Measurements from ENCODE around the gene GSPT1.
"Not testable (repeated sequence)": the region's sequence is repeated elsewhere in the genome, so short reads cannot be mapped to it uniquely, and the experiment has no call there.

Gene GSPT1

DNA sequence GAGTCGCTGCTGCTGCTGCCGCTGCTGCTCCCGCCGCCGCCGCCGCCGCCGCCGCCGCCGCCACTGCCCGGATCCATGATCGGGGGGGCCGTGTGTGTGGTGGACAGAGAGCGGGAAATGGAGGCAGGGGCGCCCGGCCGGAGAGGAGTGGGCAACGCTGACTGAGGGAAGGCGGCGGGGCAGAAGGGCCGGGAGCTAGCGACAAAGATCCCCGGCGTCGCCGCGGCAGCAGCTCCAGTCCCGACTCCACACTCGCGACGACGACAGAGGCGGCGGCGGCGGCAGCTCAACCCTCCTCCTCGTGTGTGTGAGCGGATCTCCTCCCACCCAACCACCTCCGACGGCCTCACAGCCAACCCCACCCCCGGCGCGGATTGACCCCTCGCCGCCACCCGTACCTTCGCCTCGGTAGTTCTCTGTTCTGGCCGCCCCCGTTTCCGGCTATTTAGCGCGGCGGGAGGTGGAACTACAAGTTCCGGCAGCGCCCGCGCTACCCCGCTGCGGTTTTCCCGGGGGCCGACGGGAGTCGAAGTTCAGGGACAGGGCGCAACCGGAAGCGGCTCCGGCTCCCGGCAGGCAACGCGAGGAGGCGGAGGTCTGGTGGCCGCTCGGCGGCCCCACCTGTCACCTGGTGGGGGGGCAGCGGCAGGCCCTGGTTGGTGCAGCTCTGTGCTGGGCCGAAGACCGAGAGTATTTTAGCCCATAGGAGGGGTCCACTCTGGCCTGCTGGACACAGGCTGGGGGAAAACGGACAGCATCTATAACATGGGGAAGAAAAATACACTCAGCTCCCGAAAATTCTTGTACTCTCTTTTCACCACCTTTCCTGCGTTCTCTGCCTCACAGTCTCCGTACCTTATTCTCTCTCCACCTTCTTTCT, at the start of gene GSPT1:
GSPT1 (minus strand) TSS at position 313 of the 880 bp plus-strand sequence; CDS start at position 77, 236 bp downstream.
- peak; percentile 99 for DNase-seq

DNA sequence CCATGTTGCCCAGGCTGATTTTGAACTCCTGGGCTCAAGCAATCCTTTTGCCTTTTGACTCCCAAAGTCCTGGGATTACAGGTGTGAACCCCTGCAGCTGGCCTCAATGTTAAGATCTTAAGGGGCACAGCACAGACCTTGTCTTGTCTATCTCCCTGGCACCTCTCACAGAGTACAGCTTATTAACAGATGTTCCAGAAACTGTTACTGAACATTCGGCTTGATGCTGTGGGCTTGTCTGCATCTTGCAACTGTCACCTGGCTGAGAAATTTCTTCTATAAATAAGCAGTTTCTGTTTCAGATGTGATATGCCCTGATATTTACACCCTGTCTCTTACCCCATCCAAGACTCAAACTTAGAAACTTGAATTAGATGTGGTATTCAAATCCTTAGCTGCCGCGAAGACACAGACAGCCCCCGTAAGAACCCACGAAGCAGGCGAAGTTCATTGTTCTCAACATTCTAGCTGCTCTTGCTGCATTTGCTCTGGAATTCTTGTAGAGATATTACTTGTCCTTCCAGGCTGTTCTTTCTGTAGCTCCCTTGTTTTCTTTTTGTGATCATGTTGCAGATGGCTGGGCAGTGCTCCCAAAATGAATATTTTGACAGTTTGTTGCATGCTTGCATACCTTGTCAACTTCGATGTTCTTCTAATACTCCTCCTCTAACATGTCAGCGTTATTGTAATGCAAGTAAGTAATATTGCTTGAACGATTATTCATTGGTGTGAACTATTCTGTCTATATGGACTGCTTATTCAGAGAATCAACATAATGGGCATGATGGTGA, 49.2 kb upstream of the GSPT1 start, which contains the start of gene TNFRSF17:
TNFRSF17 (plus strand) TSS at position 450 of the 791 bp plus-strand sequence; CDS start at position 565, 115 bp downstream.
- no peak for DNase-seq

DNA sequence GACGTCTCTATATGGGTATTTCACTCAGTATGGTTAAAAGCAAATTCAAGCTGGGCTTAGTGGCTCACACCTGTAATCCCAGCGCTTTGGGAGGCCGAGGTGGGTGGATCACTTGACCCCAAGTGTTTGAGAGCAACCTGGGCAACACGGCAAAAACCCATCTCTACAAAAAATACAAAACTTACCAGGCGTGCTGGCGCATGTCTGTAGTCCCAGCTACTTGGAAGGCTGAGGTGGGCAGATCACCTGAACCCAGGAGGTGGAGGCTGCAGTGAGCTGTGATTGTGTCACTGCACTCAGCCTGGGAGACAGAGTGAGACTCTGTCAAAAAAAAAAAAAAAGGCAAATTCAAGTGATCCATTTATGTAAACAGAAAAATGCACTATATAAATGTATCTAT, 48.0 kb upstream of the GSPT1 start:
- no peak for DNase-seq

DNA sequence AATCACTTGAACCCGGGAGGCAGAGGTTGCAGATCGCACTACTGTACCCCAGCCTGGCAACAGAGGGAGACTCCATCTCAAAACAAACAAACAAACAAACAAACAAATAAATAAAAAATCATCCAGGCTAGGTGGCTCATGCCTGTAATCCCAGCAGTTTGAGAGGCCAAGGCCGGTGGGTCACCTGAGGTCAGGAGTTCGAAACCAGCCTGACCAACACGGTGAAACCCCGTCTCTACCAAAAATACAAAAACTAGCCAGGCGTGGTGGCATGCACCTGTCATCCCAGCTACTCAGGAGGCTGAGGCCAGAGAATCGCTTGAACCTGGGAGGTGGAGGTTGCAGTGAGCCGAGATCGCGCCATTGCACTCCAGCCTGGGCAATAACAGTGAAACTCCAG, 47.2 kb upstream of the GSPT1 start:
- not testable (repeated sequence) for DNase-seq

DNA sequence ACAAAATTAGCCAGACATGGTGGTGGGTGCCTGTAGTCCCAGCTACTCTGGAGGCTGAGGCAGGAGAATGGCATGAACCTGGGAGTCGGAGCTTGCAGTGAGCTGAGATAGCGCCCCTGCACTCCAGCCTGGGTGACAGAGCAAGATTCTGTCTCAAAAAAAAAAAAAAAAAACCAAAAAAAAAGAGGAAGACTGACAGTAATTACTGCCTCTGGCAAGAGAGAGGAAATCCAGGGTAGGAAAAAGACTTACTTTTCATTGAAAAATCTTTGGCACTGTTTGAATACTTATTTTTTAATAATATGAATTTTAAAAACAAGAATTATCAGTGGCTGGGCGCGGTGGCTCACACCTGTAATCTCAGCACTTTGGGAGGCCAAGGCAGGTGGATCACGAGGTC, 46.7 kb upstream of the GSPT1 start:
- not testable (repeated sequence) for DNase-seq

- no peak for DNase-seq
These were observed 42.0 kb upstream of the GSPT1 start for GRCh38 chr16:11957591-11958395.

DNA sequence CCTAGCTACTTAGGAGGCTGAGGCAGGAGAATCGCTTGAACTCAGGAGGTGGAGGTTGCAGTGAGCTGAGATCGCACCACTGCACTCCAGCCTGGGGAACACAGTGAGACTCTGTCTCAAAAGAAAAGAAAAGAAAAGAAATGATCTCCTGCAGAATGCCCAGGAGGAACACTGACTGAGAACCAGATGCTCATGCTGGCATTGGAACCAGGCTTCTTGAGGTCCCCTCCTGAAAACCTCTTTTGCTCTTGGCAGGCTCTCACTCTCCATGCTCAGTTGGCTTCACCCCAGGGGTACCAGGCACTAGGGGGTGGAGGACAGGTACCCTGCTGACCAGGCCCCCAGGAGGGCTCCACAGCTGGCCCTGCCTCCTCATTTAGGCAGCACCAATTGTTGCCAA, 40.8 kb upstream of the GSPT1 start:
- no peak for DNase-seq

- no peak for DNase-seq
These were observed 40.0 kb upstream of the GSPT1 start for GRCh38 chr16:11955713-11956123.

- DNase-seq, result not testable (repeated sequence)
These were observed 37.8 kb upstream of the GSPT1 start for GRCh38 chr16:11953576-11953975.

- no peak for DNase-seq
These were observed 34.6 kb upstream of the GSPT1 start for GRCh38 chr16:11950388-11950787.

DNA sequence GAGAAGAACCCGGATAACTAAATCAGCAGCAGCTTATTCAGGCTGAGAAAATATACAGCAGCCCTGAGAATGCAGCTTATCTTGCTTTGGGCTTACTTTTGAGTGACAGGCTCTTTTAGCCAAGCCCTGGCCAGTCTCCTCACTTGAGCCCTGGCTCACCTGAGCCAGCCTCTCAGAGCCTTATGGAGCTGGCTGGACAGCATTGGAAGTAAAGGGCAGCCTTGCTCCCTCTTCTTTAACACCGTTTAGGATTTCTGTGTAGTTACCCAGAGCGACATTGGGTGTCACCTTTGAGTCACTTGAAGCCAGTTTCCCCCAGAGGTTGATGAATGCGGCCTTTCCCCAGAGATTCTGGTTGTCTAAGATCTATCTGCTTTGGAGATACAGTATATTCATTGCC, 33.8 kb upstream of the GSPT1 start:
- no peak for DNase-seq

- no peak for DNase-seq
These were observed 33.1 kb upstream of the GSPT1 start for GRCh38 chr16:11948819-11949218.

- DNase-seq, result no peak
These were observed 30.7 kb upstream of the GSPT1 start for GRCh38 chr16:11946433-11946832.

DNA sequence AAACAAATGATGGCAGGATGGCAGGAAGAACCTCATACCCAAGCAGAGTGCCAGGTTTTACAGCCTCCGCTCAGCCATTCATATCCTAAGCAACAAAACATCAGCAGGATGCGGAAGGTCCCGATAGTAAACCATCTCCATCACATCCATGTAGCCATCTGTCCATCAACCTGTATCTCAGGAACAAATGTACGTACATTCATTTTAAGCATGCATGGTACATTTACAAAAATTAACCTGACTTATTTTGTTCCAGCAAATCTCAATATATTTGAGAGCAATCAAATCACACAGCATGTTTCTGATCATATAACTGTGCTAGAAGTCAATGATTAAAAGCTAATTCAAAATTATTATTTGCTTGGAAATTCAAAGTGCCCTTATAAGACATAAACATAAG, 26.2 kb upstream of the GSPT1 start, which contains the start of gene NPIPB2:
NPIPB2 (minus strand) TSS at position 101 of the 400 bp plus-strand sequence; CDS start at position 101, 0 bp downstream.
- DNase-seq, result not testable (repeated sequence)

DNA sequence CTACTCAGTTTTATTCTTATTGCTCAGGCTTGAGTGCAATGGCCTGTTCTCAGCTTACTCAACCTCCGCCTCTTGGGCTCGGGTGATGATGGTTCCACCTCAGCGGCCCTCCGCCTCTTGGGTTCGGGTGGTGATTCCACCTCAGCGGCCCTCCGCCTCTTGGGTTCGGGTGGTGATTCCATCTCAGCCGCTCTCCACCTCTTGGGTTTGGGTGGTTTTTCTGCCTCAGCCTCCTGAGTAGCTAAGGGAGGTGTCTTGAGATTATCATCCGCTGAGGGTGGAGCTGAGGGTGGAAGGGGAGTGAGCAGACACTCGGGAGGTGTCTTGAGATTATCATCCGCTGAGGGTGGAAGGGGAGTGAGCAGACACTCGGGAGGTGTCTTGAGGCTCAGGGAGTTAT, 11.6 kb upstream of the GSPT1 start:
- not testable (repeated sequence) for DNase-seq

DNA sequence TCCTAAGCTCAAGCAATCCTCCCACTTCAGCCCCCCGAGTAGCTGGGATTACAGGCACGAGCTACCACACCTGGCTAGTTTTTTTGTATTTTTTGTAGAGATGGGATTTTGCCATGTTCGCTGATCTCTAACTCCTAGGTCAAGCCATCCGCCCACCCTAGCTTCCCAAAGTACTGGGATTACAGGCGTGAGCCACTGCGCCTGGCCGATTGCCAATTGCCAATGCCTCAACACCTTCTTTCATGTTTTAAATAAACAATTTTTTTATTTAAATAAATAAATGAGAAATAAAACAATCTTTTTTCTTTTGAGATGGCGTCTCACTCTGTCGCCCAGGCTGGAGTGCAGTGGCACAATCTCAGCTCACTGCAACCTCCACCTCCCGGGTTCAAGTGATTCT, 8.3 kb upstream of the GSPT1 start:
- not testable (repeated sequence) for DNase-seq

DNA sequence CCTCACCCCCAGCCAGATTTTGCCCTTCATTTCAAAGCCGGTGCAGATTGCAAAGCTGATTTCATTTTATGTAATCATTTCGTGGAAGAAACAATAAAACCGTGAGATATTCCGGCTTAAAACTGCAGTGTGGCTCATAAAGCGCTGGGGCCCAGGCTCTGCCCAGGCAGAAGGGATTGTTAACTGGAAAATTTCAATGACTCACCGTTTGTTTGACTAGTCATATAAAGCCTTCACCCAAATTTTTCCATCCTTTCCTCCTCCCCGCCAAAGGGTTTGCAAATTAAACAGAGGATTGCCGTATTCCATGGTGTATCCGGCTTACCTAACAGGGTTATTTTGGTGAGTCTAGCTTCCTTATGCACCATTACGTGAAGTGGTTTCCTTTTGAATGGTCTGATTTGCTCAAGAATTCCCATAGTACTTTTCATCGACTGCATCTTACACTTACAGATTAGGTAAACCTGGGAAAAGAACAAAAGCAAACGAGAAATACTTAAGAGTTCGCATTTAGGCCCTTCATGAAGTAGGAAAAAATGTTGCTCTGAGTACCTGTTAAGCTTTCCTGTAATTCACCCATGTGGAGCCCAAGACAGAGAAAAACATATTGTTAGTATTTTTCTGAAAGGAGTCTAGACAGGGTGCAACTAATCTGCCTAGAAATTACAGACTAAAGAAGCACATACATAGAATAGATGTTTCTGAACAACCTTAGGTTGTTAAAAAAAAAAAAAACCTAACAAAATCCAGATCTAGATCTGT, 949 bp upstream of the GSPT1 start:
- DNase-seq, result no peak

- DNase-seq, result peak in 1 of 4 experiments; percentile 41
These were observed 577 bp downstream of the GSPT1 start for GRCh38 chr16:11915114-11915643.

DNA sequence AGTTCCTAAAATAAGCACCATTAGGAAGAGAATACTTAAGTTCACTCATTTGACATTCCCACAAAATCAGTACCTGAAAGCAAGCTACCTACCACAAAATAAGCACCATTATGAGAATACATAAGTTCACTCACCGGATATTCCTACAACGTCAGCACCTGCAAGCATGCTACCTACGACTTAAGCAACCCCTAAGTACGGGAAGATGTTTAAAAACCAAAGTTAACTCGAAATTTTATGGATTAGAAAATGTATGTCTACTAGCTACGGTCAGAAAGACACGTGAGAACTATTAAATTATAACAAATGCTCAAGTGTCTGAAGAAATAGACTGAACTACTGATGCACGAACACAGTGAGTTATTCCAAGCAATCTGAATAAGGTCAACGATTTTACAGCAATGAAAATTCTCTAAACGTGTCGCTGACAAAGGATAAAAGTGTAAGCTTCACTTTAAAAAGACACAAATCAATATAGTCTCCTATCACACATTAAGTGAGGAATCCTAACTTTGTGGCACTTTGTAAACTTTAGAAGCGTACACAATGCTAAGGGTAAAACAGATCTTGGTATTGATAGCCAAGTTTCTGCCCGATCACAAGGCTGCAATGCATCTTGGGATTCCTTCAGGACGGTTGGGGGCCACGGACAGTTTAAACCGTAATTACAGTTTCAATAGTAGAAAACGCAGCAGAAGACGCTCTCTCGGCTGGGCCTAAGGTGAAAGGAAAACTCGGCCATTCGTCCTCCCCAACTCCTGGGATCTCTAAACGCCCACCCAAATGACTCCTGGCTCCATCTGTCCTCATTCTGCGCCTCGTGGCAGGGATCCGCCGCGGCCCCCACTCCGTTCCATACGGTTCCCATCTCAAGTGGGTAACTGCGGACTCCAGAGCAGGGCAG, 1.3 kb downstream of the GSPT1 start:
- no peak for DNase-seq

GRCh38 chr16:11913425-11914079, 2.2 kb downstream of the GSPT1 start:
- no peak for DNase-seq
